OCI-LY7 (cell line): Measurements from ENCODE around the gene FNDC3B.

Experiments used
- CTCF ChIP-seq: fragments of 200-600 bp; sonication (generic); conservative IDR thresholded peaks from 2 replicates; pipeline ENCODE4 v1.5.1; 2014; ENCODE audit warnings: mild to moderate bottlenecking, antibody characterized with exemption, low read length, moderate library complexity, mixed read lengths
- EZH2phosphoT487 ChIP-seq: fragments of 200-600 bp; sonication (generic); IDR thresholded peaks from 2 replicates; pipeline ENCODE4 v1.6.1; 2018; ENCODE audit warnings: low read depth, borderline replicate concordance, mild to moderate bottlenecking, mixed run types, antibody characterized with exemption, low read length, moderate library complexity, mixed read lengths

- TF ChIP-seq CTCF (no peak), EZH2phosphoT487 (no peak)
These were observed 40.1 kb downstream of the FNDC3B start for GRCh38 chr3:172079326-172079976.
